ENCODE results near the gene TAGAP.

DNA sequence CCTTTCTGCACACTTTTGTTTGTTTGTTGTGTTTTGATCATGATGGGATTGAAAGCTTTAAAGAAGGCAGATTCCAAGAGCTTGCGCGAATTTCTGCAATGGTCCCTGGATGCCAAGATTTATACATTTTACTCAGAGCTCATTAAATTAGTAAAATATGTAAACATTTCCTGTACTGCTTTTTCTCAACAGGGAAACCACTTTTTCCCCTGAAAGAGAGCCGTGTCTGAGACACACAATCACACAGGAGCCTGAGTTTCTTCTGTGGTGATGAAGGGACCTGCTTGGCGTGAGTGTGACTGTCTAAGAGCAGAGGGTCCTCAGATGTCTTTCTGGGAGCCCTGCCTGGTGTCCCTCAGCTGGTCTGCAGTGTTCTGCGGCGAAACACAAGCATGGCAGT is 12.1 kb upstream of the TAGAP start:
- TF ChIP-seq POLR2A (IDR thresholded peaks at IDR 0.05) (no peak), EP300 (IDR thresholded peaks at IDR 0.05) (no peak), POLR2AphosphoS5 (IDR thresholded peaks at IDR 0.05) (no peak)
- TF ChIP-seq, protein P1, sequence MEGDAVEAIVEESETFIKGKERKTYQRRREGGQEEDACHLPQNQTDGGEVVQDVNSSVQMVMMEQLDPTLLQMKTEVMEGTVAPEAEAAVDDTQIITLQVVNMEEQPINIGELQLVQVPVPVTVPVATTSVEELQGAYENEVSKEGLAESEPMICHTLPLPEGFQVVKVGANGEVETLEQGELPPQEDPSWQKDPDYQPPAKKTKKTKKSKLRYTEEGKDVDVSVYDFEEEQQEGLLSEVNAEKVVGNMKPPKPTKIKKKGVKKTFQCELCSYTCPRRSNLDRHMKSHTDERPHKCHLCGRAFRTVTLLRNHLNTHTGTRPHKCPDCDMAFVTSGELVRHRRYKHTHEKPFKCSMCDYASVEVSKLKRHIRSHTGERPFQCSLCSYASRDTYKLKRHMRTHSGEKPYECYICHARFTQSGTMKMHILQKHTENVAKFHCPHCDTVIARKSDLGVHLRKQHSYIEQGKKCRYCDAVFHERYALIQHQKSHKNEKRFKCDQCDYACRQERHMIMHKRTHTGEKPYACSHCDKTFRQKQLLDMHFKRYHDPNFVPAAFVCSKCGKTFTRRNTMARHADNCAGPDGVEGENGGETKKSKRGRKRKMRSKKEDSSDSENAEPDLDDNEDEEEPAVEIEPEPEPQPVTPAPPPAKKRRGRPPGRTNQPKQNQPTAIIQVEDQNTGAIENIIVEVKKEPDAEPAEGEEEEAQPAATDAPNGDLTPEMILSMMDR (IDR thresholded peaks at IDR 0.05), result no peak

All from suprapubic skin (tissue), 4 donors.